K562 (cell line): Measurements from ENCODE around the gene NUP62. TPM values are rescaled to one million over a fixed set of nuclear protein-coding genes. Genes with fewer than 3 reads are reported as not detected.

Experiments
- CBX8 ChIP-seq: fragments of 200-600 bp; sonication (generic); IDR thresholded peaks from 2 replicates; pipeline ENCODE4 v1.6.1; 2012; ENCODE audit warnings: borderline replicate concordance, mixed run types, low read depth, mild to moderate bottlenecking, moderate library complexity, mixed read lengths, low read length, control low read depth, inconsistent platforms; ENCODE audit not compliant: poor library complexity, severe bottlenecking; ENCODE audit errors: extremely low read depth
- FUS ChIP-seq: fragments of 200-400 bp; formaldehyde crosslinking; optimal IDR thresholded peaks from 2 replicates; pipeline ENCODE3; 2017; ENCODE audit warnings: low read depth, low read length
- HIVEP1 ChIP-seq: fragments of 250-450 bp; sonication (Bioruptor Pico); IDR thresholded peaks from 2 replicates; pipeline ENCODE4 v1.4.0; 2020; ENCODE audit warnings: mild to moderate bottlenecking
- HMGN3 ChIP-seq: IDR thresholded peaks from 2 replicates; pipeline ENCODE4 v1.6.1; 2011; ENCODE audit warnings: borderline replicate concordance, low read depth, mild to moderate bottlenecking, mixed read lengths, low read length; ENCODE audit not compliant: insufficient read length; ENCODE audit errors: extremely low read depth
- HNRNPL ChIP-seq: fragments of 200-400 bp; formaldehyde crosslinking; IDR thresholded peaks from 2 replicates; pipeline ENCODE4 v1.6.1; 2017; ENCODE audit warnings: low read depth, mild to moderate bottlenecking, low read length
- MYNN ChIP-seq, 2 experiments: sonication (generic); formaldehyde crosslinking in 1 of 2; IDR thresholded peaks; 2 replicates each; pipeline versions ENCODE4 v1.5.0 to v1.6.1; 2016 to 2020; ENCODE audit warnings: antibody characterized with exemption in 1 of 2, missing genetic modification reagents in 1 of 2
- NFIC ChIP-seq: fragments of 450-650 bp; IDR thresholded peaks from 2 replicates; pipeline ENCODE4 v1.6.1; 2017; ENCODE audit warnings: mild to moderate bottlenecking, inconsistent platforms
- NONO ChIP-seq, 2 experiments: fragments of 200-400 bp in 1 of 2; fragments of 450-650 bp in 1 of 2; formaldehyde crosslinking in 1 of 2; IDR thresholded peaks; 2 replicates each; pipeline ENCODE4 v1.6.1; 2017; ENCODE audit warnings: low read depth in 2 of 2, mild to moderate bottlenecking in 2 of 2, moderate library complexity in 2 of 2, low read length in 1 of 2
- NRF1 ChIP-seq, 2 experiments: fragments of 450-650 bp; IDR thresholded peaks in 1 of 2; conservative IDR thresholded peaks in 1 of 2; 2 replicates each; pipeline ENCODE4 v1.6.1; 2014; ENCODE audit warnings: mild to moderate bottlenecking in 2 of 2
- POLR2AphosphoS5 ChIP-seq: IDR thresholded peaks from 2 replicates; pipeline ENCODE4 v1.6.1; 2011; ENCODE audit warnings: mild to moderate bottlenecking, low read depth, low read length, moderate library complexity; ENCODE audit not compliant: control insufficient read depth, insufficient read depth
- TRIM24 ChIP-seq, 2 experiments: fragments of 450-650 bp; IDR thresholded peaks; 2 replicates each; pipeline ENCODE4 v1.6.1; 2016
- ZBTB40 ChIP-seq, 2 experiments: fragments of 450-650 bp in 1 of 2; sonication (generic) in 1 of 2; formaldehyde crosslinking in 1 of 2; IDR thresholded peaks; 2 replicates each; pipeline versions ENCODE4 v1.7.1 to v1.9.0; 2016 to 2022; ENCODE audit warnings: inconsistent platforms in 1 of 2, mild to moderate bottlenecking in 1 of 2, missing genetic modification reagents in 1 of 2
- ZNF253 ChIP-seq: fragments of 250-450 bp; sonication (Bioruptor Pico); conservative IDR thresholded peaks from 2 replicates; pipeline ENCODE4 v1.6.1; 2021; ENCODE audit warnings: mild to moderate bottlenecking
- ZNF668 ChIP-seq: fragments of 250-450 bp; sonication (Bioruptor Pico); IDR thresholded peaks from 2 replicates; pipeline ENCODE4 v1.8.0; 2022; ENCODE audit warnings: mild to moderate bottlenecking, inconsistent platforms
- polyA plus RNA-seq, 8 experiments: library from polyadenylated mRNA; depleted of rRNA in 4 of 8; stranded (reverse) in 5 of 8; unstranded in 3 of 8; fragments of >200 nt; fragmentation: Nextera tagmentation in 2 of 8; fragmentation: Illumina TruSeq in 1 of 8; extraction: Ambion mirVana in 2 of 8; extraction: Trizol in 1 of 8; gene quantifications; 2 replicates each; pipeline versions ENCODE4 v1.2.1 to v1.2.3, GENCODE V29; 2011 to 2014; ENCODE audit warnings: inconsistent platforms in 1 of 8, missing spikeins in 1 of 8
- total RNA-seq, 7 experiments: library from RNA; depleted of rRNA in 6 of 7; stranded (reverse); fragments of >200 nt in 6 of 7; fragmentation: Illumina TruSeq in 2 of 7; extraction: Trizol in 2 of 7; gene quantifications; 2 replicates each; pipeline versions ENCODE4 v1.2.1 to v1.2.3, GENCODE V29; 2011 to 2021; ENCODE audit warnings: low replicate concordance in 1 of 7
- TF ChIP-seq, protein P1 (sequence below): fragments of 450-650 bp; conservative IDR thresholded peaks from 2 replicates; pipeline ENCODE4 v1.6.1; 2016; ENCODE audit warnings: missing genetic modification characterization, low read depth, mild to moderate bottlenecking, missing compliant biosample characterization, moderate library complexity
- TF ChIP-seq, protein P2 (sequence below): fragments of 450-650 bp; IDR thresholded peaks from 2 replicates; pipeline ENCODE4 v1.6.1; 2016

The NUP62 gene
- total and polyA plus RNA-seq, 9 of the 15 experiments (the other 6 are each of a cell fraction or from before 2014, with no cell fraction given): 16.9 to 109 (median 66.0) TPM

DNA sequence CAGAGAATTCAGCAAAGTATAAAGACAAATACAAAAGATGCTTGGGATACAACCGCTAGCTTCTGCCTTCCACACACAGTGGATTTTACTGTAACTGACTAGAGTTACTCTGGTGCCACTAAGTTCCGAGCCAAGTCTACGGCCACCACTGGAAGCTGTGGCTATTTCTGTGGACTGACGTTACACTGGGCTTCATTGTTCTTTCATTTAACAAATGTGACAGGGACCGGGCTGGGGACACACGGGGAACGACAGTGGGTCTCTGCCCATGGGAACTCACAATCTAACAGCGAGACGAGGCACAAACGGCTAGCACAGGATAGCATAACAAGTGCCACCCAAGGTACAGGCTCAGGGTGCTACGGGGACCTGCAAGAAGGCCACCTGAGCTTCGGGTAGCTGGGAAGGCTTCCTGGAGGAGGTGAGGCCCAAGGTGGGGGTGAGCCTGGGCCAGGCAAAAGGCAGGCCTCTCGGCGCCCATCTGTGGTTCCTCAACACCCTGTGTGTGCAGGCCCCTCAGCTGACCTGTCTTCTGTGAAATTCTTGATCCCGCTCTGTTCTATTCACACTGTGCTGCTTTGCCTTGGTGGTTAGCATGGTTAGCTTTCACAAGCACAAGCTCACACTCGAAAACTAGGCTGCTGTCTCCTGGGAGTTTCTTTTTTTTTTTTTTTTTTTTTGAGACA lies 22.3 kb downstream of the NUP62 start (continued):
- TF ChIP-seq POLR2AphosphoS5 (no peak; the same call in none of the 2 replicates), FUS (no peak), NRF1 (conservative IDR thresholded peaks at IDR 0.05 in 1 of 2, IDR thresholded peaks at IDR 0.05 in 1 of 2) (no peak), HNRNPL (no peak), MYNN (IDR thresholded peaks at IDR 0.05) (0 out of 2 replicates have a peak, but pooled peaks have one; percentile 9), MYNN (CRISPR knock-in tag; IDR thresholded peaks at IDR 0.05) (no peak), CBX8 (no peak), ZBTB40 (IDR thresholded peaks at IDR 0.05) (no peak), ZBTB40 (CRISPR knock-in tag; IDR thresholded peaks at IDR 0.05) (no peak), NONO (IDR thresholded peaks at IDR 0.05; ENCODE audit: low read depth in 2 of 2, low read length in 1 of 2) (no peak), ZNF253 (no peak), NFIC (no peak), HIVEP1 (no peak), TRIM24 (IDR thresholded peaks at IDR 0.05) (no peak), ZNF668 (CRISPR knock-in tag) (no peak), HMGN3 (no peak)
- TF ChIP-seq, protein P1, sequence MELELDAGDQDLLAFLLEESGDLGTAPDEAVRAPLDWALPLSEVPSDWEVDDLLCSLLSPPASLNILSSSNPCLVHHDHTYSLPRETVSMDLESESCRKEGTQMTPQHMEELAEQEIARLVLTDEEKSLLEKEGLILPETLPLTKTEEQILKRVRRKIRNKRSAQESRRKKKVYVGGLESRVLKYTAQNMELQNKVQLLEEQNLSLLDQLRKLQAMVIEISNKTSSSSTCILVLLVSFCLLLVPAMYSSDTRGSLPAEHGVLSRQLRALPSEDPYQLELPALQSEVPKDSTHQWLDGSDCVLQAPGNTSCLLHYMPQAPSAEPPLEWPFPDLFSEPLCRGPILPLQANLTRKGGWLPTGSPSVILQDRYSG (tag): no peak
- TF ChIP-seq, protein P2, sequence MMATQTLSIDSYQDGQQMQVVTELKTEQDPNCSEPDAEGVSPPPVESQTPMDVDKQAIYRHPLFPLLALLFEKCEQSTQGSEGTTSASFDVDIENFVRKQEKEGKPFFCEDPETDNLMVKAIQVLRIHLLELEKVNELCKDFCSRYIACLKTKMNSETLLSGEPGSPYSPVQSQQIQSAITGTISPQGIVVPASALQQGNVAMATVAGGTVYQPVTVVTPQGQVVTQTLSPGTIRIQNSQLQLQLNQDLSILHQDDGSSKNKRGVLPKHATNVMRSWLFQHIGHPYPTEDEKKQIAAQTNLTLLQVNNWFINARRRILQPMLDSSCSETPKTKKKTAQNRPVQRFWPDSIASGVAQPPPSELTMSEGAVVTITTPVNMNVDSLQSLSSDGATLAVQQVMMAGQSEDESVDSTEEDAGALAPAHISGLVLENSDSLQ: no peak
